Measurements from ENCODE around the gene UBL5.

The UBL5 gene

DNA sequence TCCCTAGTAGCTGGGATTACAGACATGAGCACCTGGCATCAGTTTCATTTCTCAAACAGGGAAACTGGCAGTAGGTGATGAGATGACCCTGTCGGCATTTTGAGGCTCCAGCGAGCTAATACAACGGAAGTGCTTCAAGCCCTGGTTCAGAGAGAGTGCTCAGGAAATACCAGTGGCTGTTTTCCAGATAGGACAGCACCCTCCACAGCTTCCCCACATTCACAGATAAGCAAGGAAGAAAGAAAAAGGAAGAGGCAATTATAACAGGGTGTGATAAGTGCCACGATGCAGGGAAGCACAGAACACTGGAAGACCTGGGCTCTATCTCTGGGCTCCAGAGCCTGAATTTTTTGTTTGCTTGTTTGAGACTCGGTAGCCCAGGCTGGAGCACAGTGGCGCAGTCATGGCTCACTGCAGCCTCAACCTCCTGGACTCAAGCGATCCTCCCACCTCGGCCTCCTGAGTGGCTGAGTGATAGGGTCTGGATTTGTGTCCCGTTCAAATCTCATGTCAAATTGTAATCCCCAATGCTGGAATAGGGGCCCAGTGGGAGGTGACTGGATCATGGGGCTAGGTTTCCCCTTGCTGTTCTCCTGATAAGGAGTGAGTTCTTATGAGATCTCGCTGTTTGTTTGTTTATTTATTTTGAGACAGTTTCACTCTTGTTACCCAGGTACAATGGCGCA lies 50.9 kb downstream of the UBL5 start:
- in situ Hi-C loops (cut with MboI; ENCODE audit: low sequenced_read_pairs) = no loop called here

Measured in HL-60/S4 treated with retinoic acid at 250 ng/mL for 4 days and 3 days (cell line).